Measurements from ENCODE around the gene PIK3R6.

DNA sequence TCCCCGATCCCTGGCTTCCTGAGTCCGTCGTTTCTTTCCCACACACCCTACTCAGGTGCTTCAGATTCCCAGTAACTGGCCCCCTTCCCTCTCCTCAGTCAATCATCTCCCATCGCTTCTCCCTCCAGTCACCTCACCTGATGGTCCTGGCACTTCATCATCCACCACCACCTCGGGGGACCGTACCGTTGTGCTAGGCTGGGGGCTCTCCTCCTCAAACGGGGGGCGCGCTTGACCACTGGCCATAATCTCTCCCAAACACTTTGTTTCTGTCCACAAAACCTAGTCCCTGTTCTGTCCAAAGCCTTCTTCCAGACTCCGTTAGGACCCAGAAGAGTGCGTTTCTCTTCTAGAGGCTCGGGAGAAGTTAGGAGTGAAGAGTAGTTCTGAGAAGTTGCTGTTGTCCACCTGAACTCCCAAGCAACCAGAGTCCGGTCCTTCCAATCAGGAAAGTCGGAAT, 109.3 kb downstream of the PIK3R6 start, which contains the start of gene SPDYE4:
- TF ChIP-seq EZH2 (IDR thresholded peaks at IDR 0.05) (no peak), POLR2AphosphoS5 (IDR thresholded peaks at IDR 0.05; ENCODE audit: borderline replicate concordance, low read depth, low read length) (no peak), FOXP2 (optimal IDR thresholded peaks at IDR 0.05; ENCODE audit: control extremely low read depth, extremely low read length, insufficient read depth) (no peak)
